Mucosa of descending colon (tissue), 3 donors: Measurements from ENCODE around the gene INSRR. TPM values are rescaled to one million over a fixed set of nuclear protein-coding genes. Genes with fewer than 3 reads are reported as not detected.

Experiments
- ATAC-seq: fragments of 200-7000 bp; cut with Tn5 transposase; one replicate; pipeline ENCODE4 v1.9.1; 2020; ENCODE audit warnings: mild to moderate bottlenecking, moderate library complexity
- DNase-seq, 3 donors: peaks; one replicate each; pipeline ENCODE4 v3.0.0-alpha.2; 2020
- H3K36me3 ChIP-seq: fragments of 200-600 bp; one replicate; pipeline ENCODE4 v1.8.0; 2021; ENCODE audit warnings: low read depth, mild to moderate bottlenecking
- H3K4me1 ChIP-seq: fragments of 200-600 bp; one replicate; pipeline ENCODE4 v1.8.0; 2021; ENCODE audit warnings: low read depth, mild to moderate bottlenecking
- H3K4me3 ChIP-seq: fragments of 200-600 bp; one replicate; pipeline ENCODE4 v1.8.0; 2021; ENCODE audit warnings: mild to moderate bottlenecking
- H3K9me3 ChIP-seq: fragments of 200-600 bp; one replicate; pipeline ENCODE4 v1.8.0; 2021; ENCODE audit warnings: mild to moderate bottlenecking
- CTCF ChIP-seq: fragments of 200-600 bp; IDR thresholded peaks from one replicate; pipeline ENCODE4 v1.8.0; 2022; ENCODE audit warnings: antibody characterized with exemption, mild to moderate bottlenecking
- intact Hi-C, 2 donors: fragments of 100-400 bp; cut with DNase I in 1 of 2; cut with micrococcal nuclease in 1 of 2; formaldehyde crosslinking; loops; one replicate each; pipeline versions ENCODE4 v1.11.0 to v1.11.1; 2022; cut with DNase I, micrococcal nuclease
- total RNA-seq, 3 donors: library from RNA; stranded (reverse); fragmentation: NEBNext Ultra II Directional in 2 of 3; extraction: Animal tissue kit (Norgen Biotek cat#: 25700) in 2 of 3; gene quantifications; one replicate each; pipeline versions ENCODE4 v1.2.1 to v1.2.4, GENCODE V29; 2021 to 2023
- donor health status: DM: no; HTN: no; CAD: no; lungs with moderate emphysema.
- donor health status: DM: no; HTN: no; CAD: no.
- donor health status: DM: no; HTN: yes; CAD: no.

Gene INSRR
- total RNA-seq, 3 donors from 2014 or later = 0.06 to 0.09 TPM; not detected in 1

- DNase-seq (no peak), ATAC-seq (no peak)
- TF ChIP-seq CTCF = no peak
- peaks cover 8% of the 10 kb centered on the region for H3K4me1 ChIP-seq
- no peaks in the 10 kb centered on the region for H3K9me3 ChIP-seq
- no peak overlapping the region for H3K4me3 ChIP-seq
- intact Hi-C loops = no loop called here
- H3K36me3 ChIP-seq = no peaks in the 10 kb centered on the region
Observed at GRCh38 chr1:156813298-156813697, 45.6 kb downstream of the INSRR start.

- Histone ChIP-seq H3K36me3 (no peaks in the 10 kb centered on the region), H3K4me1 (peaks cover 8% of the 10 kb centered on the region), H3K4me3 (no peak overlapping the region), H3K9me3 (no peaks in the 10 kb centered on the region)
- no peak for DNase-seq
- no peak for TF ChIP-seq CTCF
- no peak for ATAC-seq
- intact Hi-C loops = no loop called here
Observed at GRCh38 chr1:156812293-156812990, 46.5 kb downstream of the INSRR start.

- ATAC-seq (no peak), DNase-seq (no peak)
- TF ChIP-seq CTCF = no peak
- Histone ChIP-seq H3K9me3 (no peaks in the 10 kb centered on the region), H3K4me1 (peaks cover 8% of the 10 kb centered on the region), H3K36me3 (no peaks in the 10 kb centered on the region), H3K4me3 (no peak overlapping the region)
- intact Hi-C loops = no loop called here
Observed at GRCh38 chr1:156811168-156811567, 47.7 kb downstream of the INSRR start.

- Histone ChIP-seq H3K36me3 (no peaks in the 10 kb centered on the region), H3K4me1 (peaks cover 8% of the 10 kb centered on the region), H3K4me3 (no peak overlapping the region), H3K9me3 (no peaks in the 10 kb centered on the region)
- DNase-seq (no peak), ATAC-seq (no peak)
- intact Hi-C loops = no loop called here
- no peak for TF ChIP-seq CTCF
Observed at GRCh38 chr1:156809711-156810366, 49.1 kb downstream of the INSRR start.

- DNase-seq = no peak
Observed at GRCh38 chr1:156809281-156809680, 49.6 kb downstream of the INSRR start.

More at GRCh38 chr1:156809281-156809680, 49.6 kb downstream of the INSRR start:
- no peaks in the 10 kb centered on the region for H3K9me3 ChIP-seq
- ATAC-seq = no peak
- H3K4me1 ChIP-seq = peaks cover 8% of the 10 kb centered on the region
- intact Hi-C loops = no loop called here
- H3K36me3 ChIP-seq = no peaks in the 10 kb centered on the region
- no peak for TF ChIP-seq CTCF
- H3K4me3 ChIP-seq = no peak overlapping the region
